H54 (cell line): ENCODE measurements around the gene REXO4.

Source experiments
- DNase-seq: peaks from one replicate; pipeline ENCODE4 v3.0.0; 2011; ENCODE audit warnings: low spot score, mixed read lengths; ENCODE audit not compliant: insufficient read length
- FAIRE-seq: peaks from 3 replicates; lab custom pipeline; 2011; peaks lifted over from hg19 to GRCh38; lab: Jason Lieb, UNC
- POLR2A ChIP-seq: IDR thresholded peaks from 2 replicates; pipeline ENCODE4 v1.6.1; 2011; ENCODE audit warnings: low read depth, mild to moderate bottlenecking, low read length

The REXO4 gene, protein sequence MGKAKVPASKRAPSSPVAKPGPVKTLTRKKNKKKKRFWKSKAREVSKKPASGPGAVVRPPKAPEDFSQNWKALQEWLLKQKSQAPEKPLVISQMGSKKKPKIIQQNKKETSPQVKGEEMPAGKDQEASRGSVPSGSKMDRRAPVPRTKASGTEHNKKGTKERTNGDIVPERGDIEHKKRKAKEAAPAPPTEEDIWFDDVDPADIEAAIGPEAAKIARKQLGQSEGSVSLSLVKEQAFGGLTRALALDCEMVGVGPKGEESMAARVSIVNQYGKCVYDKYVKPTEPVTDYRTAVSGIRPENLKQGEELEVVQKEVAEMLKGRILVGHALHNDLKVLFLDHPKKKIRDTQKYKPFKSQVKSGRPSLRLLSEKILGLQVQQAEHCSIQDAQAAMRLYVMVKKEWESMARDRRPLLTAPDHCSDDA

DNA sequence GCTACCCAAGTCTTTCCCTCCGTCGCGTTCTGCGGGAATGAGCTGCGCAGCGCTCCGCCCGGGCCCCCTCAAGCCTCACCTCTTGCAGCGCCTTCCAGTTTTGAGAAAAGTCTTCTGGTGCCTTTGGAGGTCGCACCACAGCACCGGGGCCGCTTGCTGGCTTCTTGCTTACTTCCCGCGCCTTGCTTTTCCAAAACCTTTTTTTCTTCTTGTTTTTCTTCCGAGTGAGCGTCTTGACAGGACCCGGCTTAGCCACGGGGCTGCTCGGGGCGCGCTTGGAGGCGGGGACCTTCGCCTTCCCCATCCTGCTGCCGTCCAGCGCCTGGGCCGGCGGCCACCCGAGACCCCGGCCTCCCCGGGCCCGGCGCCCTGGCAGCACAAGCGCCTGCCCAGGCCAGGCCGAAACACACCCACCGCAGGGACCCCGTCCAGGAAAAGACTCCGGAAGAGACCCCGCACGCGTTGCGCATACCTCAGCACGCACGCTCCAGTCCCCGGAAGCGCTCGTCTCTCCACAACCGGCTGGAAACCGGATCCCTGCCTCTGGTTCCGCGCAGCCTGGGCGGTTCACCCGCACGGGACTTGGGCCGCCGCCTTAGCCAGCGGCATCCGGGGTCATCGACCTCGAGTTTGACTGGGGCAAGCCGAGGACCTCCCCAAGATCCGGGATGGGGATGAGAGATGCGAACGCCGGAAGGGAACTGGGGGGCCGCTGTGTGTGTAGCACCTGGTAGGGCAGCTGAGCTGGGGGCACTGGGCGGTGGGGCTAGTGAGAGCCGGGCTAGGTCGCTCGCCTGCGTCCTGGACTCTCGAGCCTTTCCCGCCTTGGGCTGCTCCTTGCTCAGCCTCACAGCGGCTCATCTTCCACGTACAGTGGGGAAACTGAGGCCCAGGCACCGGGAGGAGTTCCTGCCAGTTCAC, at the start of gene REXO4:
REXO4 (minus strand) TSS at position 470 of the 921 bp plus-strand sequence; CDS start at position 304, 166 bp downstream.
- DNase-seq, result peak; percentile 95
- TF ChIP-seq POLR2A, result no peak; the same call in 1 of the 2 replicates
- FAIRE-seq, result no peak

DNA sequence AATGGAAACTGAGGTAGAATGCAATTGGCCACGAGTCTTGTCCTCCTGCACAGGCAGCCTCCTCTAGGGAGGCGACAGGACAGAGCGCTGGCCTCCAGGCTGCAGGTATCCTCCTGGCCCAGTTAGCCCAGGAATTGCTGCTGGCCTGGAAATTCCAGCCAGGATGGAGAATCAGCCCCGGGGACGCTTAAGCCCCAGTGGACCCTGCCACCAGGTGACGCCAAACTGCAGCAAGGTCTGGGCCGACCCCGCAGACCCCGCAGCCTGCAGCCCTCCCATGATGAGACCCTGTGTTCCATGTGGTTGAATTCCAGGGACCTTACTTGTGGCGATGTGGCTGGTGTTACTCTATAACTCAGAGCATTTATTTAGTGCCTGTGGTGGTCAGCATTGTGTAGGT, 49.3 kb upstream of the REXO4 start:
- TF ChIP-seq POLR2A, result no peak
- DNase-seq, result no peak
- FAIRE-seq, result no peak

GRCh38 chr9:133465984-133466383, 48.2 kb upstream of the REXO4 start:
- no peak for DNase-seq
- FAIRE-seq, result no peak
- no peak for TF ChIP-seq POLR2A

DNA sequence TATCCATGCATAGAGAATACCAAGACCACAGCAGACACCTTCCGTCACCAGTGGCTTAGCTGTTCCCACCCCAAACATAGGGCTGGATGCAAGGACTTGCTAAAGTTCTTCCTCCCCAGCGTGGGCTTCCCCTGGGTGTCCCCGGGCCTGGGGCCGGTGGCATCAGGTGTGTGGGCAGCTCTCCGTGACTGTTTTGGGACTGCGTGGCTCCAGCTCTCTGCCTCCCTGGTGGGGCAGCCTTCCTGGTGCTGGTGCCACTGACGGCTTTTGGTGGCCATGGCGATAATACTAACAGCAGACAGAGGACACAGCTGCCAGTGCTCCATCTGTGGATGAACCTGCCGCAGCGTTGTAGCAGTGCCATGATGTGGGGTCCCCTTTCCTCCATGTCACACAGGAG, 46.8 kb upstream of the REXO4 start:
- no peak for TF ChIP-seq POLR2A
- FAIRE-seq (no peak), DNase-seq (no peak)

DNA sequence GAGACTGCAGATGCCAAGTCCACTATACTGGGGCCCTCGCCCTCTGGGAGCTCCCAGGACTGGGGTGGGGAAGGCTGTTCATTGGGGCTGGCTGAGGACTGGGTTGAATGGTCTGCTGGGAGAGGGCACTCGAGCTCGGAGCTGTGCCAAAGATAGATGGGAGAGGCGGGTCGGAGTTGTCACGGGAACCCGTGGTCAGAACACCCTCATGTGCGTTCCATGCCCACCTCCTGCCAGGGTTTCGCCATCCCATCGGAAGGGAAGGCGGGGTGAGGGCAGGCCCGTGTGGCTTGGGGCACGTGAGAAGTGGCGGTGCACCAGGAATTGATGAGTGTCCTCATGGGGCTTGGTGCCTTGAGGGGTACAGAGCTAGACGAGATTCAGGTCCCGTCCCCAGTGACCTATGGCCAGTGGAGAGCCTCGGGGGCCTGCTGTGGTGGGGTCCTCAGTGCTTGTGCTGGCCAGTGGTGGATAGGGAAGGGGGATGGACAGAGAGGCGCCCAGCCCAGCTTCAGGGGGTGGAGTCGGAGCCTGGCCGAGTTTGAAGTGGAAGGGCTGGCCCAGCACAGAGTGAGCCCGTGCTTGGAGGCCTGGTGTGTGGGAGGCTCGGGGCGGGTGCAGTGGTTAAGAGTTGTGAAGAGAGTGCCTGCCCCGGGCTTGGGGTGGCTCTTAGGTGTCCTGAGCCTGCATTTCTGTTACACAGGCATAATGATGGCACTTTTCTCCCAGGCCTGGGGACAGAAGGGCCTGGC, 46.2 kb upstream of the REXO4 start:
- no peak for FAIRE-seq
- DNase-seq, result no peak
- TF ChIP-seq POLR2A, result no peak

GRCh38 chr9:133463234-133463863, 45.5 kb upstream of the REXO4 start:
- FAIRE-seq (no peak), DNase-seq (no peak)
- no peak for TF ChIP-seq POLR2A

DNA sequence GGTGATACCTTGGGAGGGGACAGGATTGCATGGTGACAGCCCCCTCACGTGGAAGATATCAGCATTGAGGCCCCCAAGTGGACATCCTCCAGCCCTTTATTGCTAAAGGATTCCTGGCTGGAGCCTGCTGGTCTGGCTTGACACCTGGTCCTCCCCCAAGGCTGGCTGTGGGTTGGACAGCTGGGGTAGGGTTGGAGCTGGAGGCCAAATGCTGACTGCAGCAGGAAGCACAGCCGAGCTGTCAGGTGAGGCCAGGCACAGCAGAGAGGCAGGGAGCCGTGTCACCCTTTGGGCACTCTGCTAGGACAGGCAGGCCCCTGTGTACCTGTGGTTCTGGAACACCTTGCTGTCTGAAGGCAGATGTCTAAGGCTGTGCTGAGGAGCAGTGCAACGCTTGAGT, 44.2 kb upstream of the REXO4 start:
- DNase-seq, result no peak
- TF ChIP-seq POLR2A, result no peak
- FAIRE-seq, result no peak

DNA sequence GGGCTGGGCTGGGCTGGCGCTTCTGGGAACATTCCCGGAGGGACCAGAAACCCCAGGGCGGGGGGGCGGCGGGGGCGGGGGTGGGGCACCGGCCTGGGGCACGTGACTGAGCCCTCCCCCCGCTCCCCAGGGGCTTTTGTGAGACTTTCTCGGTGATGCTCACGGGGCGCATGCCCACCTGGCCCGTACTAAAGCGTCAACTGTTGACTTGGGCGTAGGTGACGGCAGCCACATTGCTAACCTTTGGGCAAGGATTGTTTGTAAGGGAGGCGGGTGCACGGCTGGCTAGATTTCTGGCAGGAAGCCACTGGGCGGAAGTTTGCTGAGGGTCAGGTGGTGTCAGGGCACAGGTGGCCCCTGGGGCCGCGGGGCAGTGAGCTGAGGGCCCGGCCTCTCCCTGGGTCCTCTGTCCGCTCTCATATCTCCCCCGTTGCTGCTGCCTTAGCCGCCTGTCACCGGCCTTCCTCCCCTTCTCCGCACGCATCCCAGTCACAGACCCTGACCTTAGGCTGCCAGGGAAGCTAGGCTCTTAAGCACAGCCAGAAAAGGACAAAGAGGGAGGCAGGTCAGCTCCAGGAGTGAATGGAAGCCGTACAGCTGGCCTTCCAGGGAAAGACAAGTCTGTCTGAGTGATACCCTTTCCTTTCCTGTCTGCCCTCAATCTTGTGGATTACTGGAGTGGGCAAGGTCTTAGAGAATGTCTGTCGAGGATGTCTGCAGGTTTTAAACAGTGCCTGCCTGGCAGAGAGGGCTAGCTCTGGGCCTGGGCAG, 42.8 kb upstream of the REXO4 start:
- TF ChIP-seq POLR2A, result no peak
- FAIRE-seq, result no peak
- peak; percentile 70 for DNase-seq

GRCh38 chr9:133459476-133460404, 41.9 kb upstream of the REXO4 start, which contains the start of gene CACFD1:
Gene CACFD1 (plus strand): TSS chr9:133459978. CDS start chr9:133460067, 89 bp downstream.
- DNase-seq (peak; percentile 100), FAIRE-seq (peak; percentile 86)
- TF ChIP-seq POLR2A, result peak; percentile 53; the same call in 1 of the 2 replicates

DNA sequence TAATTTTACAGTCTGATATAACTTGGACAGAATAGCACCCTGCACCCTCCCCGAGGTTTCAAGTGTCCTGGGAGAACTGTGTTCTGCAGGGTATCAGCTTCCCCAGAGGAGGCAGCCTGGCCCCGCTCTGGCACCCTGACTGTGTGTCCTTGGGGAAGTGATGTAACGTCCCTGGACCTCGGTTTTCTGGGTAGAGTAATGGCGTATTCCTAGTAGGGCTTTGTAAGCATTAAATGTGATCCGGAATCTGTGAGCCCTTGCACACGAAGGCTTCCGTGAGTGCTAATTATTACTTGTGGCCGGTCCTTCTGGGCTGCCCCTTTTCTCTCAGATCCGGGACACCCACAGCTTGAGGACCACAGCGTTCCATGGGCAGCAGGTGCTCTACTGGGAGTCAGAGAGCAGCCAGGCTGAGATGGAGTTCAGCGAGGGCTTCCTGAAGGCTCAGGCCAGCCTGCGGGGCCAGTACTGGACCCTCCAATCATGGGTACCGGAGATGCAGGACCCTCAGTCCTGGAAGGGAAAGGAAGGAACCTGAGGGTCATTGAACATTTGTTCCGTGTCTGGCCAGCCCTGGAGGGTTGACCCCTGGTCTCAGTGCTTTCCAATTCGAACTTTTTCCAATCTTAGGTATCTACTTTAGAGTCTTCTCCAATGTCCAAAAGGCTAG, 41.0 kb upstream of the REXO4 start:
- FAIRE-seq (no peak), DNase-seq (no peak)
- no peak for TF ChIP-seq POLR2A

DNA sequence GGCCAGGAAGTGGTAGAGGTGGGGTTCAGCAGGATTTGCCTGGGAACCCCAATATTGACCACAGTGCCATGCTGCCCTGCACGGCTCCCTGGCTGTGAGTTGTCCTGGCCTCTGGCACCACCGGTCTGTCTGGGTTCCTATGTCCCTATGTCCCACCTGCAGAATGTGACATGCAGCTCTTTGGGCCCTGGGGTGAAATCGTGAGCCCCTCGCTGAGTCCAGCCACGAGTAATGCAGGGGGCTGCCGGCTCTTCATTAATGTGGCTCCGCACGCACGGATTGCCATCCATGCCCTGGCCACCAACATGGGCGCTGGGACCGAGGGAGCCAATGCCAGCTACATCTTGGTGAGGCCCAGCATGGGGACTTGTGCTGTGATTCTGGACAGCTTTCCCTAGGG, 39.9 kb upstream of the REXO4 start:
- TF ChIP-seq POLR2A, result no peak
- DNase-seq (no peak), FAIRE-seq (no peak)

DNA sequence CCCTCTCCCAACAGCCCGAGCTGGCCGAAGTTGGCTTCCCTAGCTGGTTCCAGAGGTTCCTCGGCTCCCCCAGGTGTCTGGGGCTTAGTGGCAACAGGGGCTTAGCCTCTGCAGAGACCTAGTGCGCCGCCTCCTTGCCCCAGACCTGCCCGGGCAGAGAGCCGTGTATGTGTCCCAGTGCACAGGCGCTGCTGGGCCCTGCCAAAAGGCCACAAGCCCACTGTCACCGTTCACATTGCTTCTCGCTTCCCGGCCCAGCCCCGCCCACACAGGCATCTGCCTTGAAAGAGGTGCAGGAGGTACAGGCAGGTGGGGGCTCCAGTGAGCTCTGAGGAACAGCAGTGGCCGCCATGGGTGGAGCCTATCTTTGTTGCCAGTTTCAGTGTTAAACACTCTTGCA, 39.4 kb upstream of the REXO4 start:
- TF ChIP-seq POLR2A, result no peak
- DNase-seq, result no peak
- FAIRE-seq, result no peak
